K562 (cell line): Measurements from ENCODE around the gene S100A2. TPM values are rescaled to one million over a fixed set of nuclear protein-coding genes. Genes with fewer than 3 reads are reported as not detected.

Source experiments
- ATAC-seq: fragments of 200-7000 bp; cut with Tn5 transposase; 3 replicates; pipeline ENCODE4 v1.9.1; 2020; ENCODE audit warnings: moderate library complexity
- BruUV-seq: library from RNA; stranded (reverse); fragments of 400-500 nt; replicated peaks from 2 replicates; lab custom pipeline; 2021; lab: Mats Ljungman, UMichigan
- CTCF ChIA-PET: fragments of 300-600 bp; formaldehyde crosslinking; extraction: SDS; loops from one replicate; lab custom pipeline; 2021; ENCODE audit warnings: low intra/inter-chr PET ratio; lab: Yijun Ruan, JAX
- POLR2A ChIA-PET: fragments of 300-600, 350-650 bp; sonication (Branson Sonifier 250); formaldehyde crosslinking; extraction: SDS; loops from one replicate; lab custom pipeline; 2021; ENCODE audit warnings: antibody characterized with exemption, inconsistent platforms; lab: Yijun Ruan, JAX
- DNase-seq, 4 experiments: peaks; one replicate each; pipeline versions ENCODE4 v3.0.0 to v3.0.0-alpha.2; 2011 to 2018; ENCODE audit warnings: low spot score in 3 of 4, mixed read lengths in 3 of 4; ENCODE audit errors: extremely low read depth in 1 of 4
- FAIRE-seq: peaks from 2 replicates; lab custom pipeline; 2011; peaks lifted over from hg19 to GRCh38; lab: Jason Lieb, UNC
- H2AFZ ChIP-seq: 2 replicates; pipeline ENCODE4 v1.6.0; 2011; ENCODE audit warnings: low read depth, low read length, control low read depth, inconsistent platforms
- H3K27ac ChIP-seq: fragments of 200-600 bp; 3 replicates; pipeline ENCODE4 v1.8.0; 2011; ENCODE audit warnings: low read depth, mild to moderate bottlenecking, control low read depth, inconsistent platforms, low read length, moderate library complexity, mixed read lengths; ENCODE audit errors: extremely low read depth
- H3K27me3 ChIP-seq, 2 experiments: fragments of 300-600 bp in 1 of 2; 2 replicates in 1 of 2; 3 replicates in 1 of 2; pipeline versions ENCODE4 v1.6.0 to v1.8.0; 2011; ENCODE audit warnings: inconsistent platforms in 2 of 2, low read length in 2 of 2, mild to moderate bottlenecking in 1 of 2, mixed read lengths in 1 of 2, moderate library complexity in 1 of 2; ENCODE audit not compliant: control insufficient read depth in 2 of 2, insufficient read depth in 2 of 2
- H3K36me3 ChIP-seq: fragments of 300-600 bp; 3 replicates; pipeline ENCODE4 v1.8.0; 2011; ENCODE audit warnings: mild to moderate bottlenecking, low read length, inconsistent platforms; ENCODE audit not compliant: control insufficient read depth, insufficient read depth
- H3K4me1 ChIP-seq, 2 experiments: fragments of 200-600 bp in 1 of 2; replicated peaks in 1 of 2; 2 replicates in 1 of 2; 3 replicates in 1 of 2; pipeline versions ENCODE4 v1.5.1 to v1.8.0; 2011; ENCODE audit warnings: inconsistent platforms in 2 of 2, low read length in 2 of 2, mild to moderate bottlenecking in 1 of 2, mixed read lengths in 1 of 2, moderate library complexity in 1 of 2; ENCODE audit not compliant: control insufficient read depth in 2 of 2, insufficient read depth in 2 of 2
- H3K4me2 ChIP-seq: 2 replicates; pipeline ENCODE4 v1.6.1; 2011; ENCODE audit warnings: low read length, control low read depth, inconsistent platforms, mixed read lengths; ENCODE audit not compliant: insufficient read depth
- H3K4me3 ChIP-seq: fragments of 200-600 bp; sonication (generic), shearing (Covaris generic); 2 replicates; pipeline ENCODE4 v1.5.1; 2016; ENCODE audit warnings: control low read depth, inconsistent platforms
- H3K79me2 ChIP-seq: fragments of 200-600 bp; 3 replicates; pipeline ENCODE4 v1.8.0; 2011; ENCODE audit warnings: low read length, inconsistent platforms; ENCODE audit not compliant: control insufficient read depth, insufficient read depth
- H3K9ac ChIP-seq, 2 experiments: 2 replicates each; pipeline versions ENCODE4 v1.6.0 to v1.6.1; 2011; ENCODE audit warnings: low read depth in 2 of 2, low read length in 2 of 2, control low read depth in 1 of 2, inconsistent platforms in 1 of 2, mild to moderate bottlenecking in 1 of 2, mixed read lengths in 1 of 2; ENCODE audit not compliant: insufficient read depth in 1 of 2
- H3K9me1 ChIP-seq: one replicate; pipeline ENCODE4 v1.6.0; 2011; ENCODE audit warnings: inconsistent platforms, mild to moderate bottlenecking, low read length, moderate library complexity; ENCODE audit not compliant: control insufficient read depth, insufficient read depth
- H3K9me3 ChIP-seq: replicated peaks from 2 replicates; pipeline ENCODE4 v1.5.1; 2011; ENCODE audit warnings: low read depth, low read length, inconsistent platforms; ENCODE audit not compliant: control insufficient read depth, insufficient read depth
- H4K20me1 ChIP-seq: replicated peaks from 2 replicates; pipeline ENCODE4 v1.6.1; 2011; ENCODE audit warnings: low read length, inconsistent platforms, mixed read lengths; ENCODE audit not compliant: control insufficient read depth, insufficient read depth
- HNRNPH1 ChIP-seq: fragments of 200-400 bp; formaldehyde crosslinking; optimal IDR thresholded peaks from 2 replicates; pipeline ENCODE3; 2017; ENCODE audit warnings: low read depth, mild to moderate bottlenecking, low read length, moderate library complexity
- ILK ChIP-seq: fragments of 450-650 bp; IDR thresholded peaks from 2 replicates; pipeline ENCODE4 v1.6.1; 2016; ENCODE audit warnings: missing genetic modification characterization, low read depth, mild to moderate bottlenecking, missing compliant biosample characterization, moderate library complexity, borderline replicate concordance
- IRF9 ChIP-seq: fragments of 450-650 bp; IDR thresholded peaks from 2 replicates; pipeline ENCODE4 v1.6.1; 2016; ENCODE audit warnings: missing biosample characterization, missing genetic modification characterization
- JUNB ChIP-seq: fragments of 450-650 bp; formaldehyde crosslinking; conservative IDR thresholded peaks from 2 replicates; pipeline ENCODE4 v1.4.0; 2020; ENCODE audit warnings: mild to moderate bottlenecking
- MAFF ChIP-seq: IDR thresholded peaks from 2 replicates; pipeline ENCODE4 v1.6.1; 2012; ENCODE audit warnings: low read length, improper control_type of control experiment
- OTX1 ChIP-seq: fragments of 450-650 bp; formaldehyde crosslinking; IDR thresholded peaks from 2 replicates; pipeline ENCODE4 v1.4.0; 2022; ENCODE audit warnings: mild to moderate bottlenecking
- PTBP1 ChIP-seq: fragments of 200-400 bp; formaldehyde crosslinking; IDR thresholded peaks from 2 replicates; pipeline ENCODE4 v1.6.1; 2017; ENCODE audit warnings: low read depth, low read length
- RFX1 ChIP-seq: fragments of 450-650 bp; IDR thresholded peaks from 2 replicates; pipeline ENCODE4 v1.6.1; 2016; ENCODE audit warnings: mild to moderate bottlenecking, moderate library complexity
- STAT5B ChIP-seq: fragments of 250-450 bp; sonication (Bioruptor Pico); IDR thresholded peaks from 2 replicates; pipeline ENCODE4 v1.8.0; 2021; ENCODE audit warnings: mild to moderate bottlenecking, inconsistent platforms
- TEAD1 ChIP-seq, 2 experiments: fragments of 450-650 bp in 1 of 2; sonication (generic) in 1 of 2; formaldehyde crosslinking; IDR thresholded peaks; 2 replicates each; pipeline versions ENCODE4 v1.4.0 to v1.8.0; 2020 to 2022; ENCODE audit warnings: mild to moderate bottlenecking in 2 of 2, missing genetic modification reagents in 1 of 2
- TRIM28 ChIP-seq: fragments of 450-650 bp; IDR thresholded peaks from 2 replicates; pipeline ENCODE4 v1.6.1; 2017
- ZNF785 ChIP-seq: fragments of 250-450 bp; sonication (Bioruptor Pico); IDR thresholded peaks from 2 replicates; pipeline ENCODE4 v1.4.0; 2020; ENCODE audit warnings: mild to moderate bottlenecking
- WGBS: fragments of 100-300 bp; shearing (Covaris generic); methylation state at CpG from one replicate; pipeline ENCODE4 v1.1.6; 2016; ENCODE audit warnings: low coverage, mixed read lengths; ENCODE audit not compliant: insufficient coverage; ENCODE audit errors: missing lambda C conversion rate; 5-methylcytosine and 5-hydroxymethylcytosine counted together
- in situ Hi-C: fragments of 300-500 bp; cut with MboI; formaldehyde crosslinking; loops from 4 replicates; pipeline ENCODE4 v1.15.0; 2018; ENCODE audit warnings: inconsistent platforms, mixed read lengths
- intact Hi-C: fragments of 100-400 bp; cut with micrococcal nuclease; formaldehyde crosslinking; loops from 2 replicates; pipeline ENCODE4 v1.14.2; 2022
- polyA plus RNA-seq, 8 experiments: library from polyadenylated mRNA; depleted of rRNA in 4 of 8; stranded (reverse) in 5 of 8; unstranded in 3 of 8; fragments of >200 nt; fragmentation: Nextera tagmentation in 2 of 8; fragmentation: Illumina TruSeq in 1 of 8; extraction: Ambion mirVana in 2 of 8; extraction: Trizol in 1 of 8; gene quantifications; 2 replicates each; pipeline versions ENCODE4 v1.2.1 to v1.2.3, GENCODE V29; 2011 to 2014; ENCODE audit warnings: inconsistent platforms in 1 of 8, missing spikeins in 1 of 8
- total RNA-seq, 7 experiments: library from RNA; depleted of rRNA in 6 of 7; stranded (reverse); fragments of >200 nt in 6 of 7; fragmentation: Illumina TruSeq in 2 of 7; extraction: Trizol in 2 of 7; gene quantifications; 2 replicates each; pipeline versions ENCODE4 v1.2.1 to v1.2.3, GENCODE V29; 2011 to 2021; ENCODE audit warnings: low replicate concordance in 1 of 7
- TF ChIP-seq, protein P1 (sequence below): fragments of 450-650 bp; IDR thresholded peaks from 2 replicates; pipeline ENCODE4 v1.6.1; 2014; ENCODE audit warnings: low read depth, mild to moderate bottlenecking, moderate library complexity, borderline replicate concordance

Gene S100A2
- total and polyA plus RNA-seq, 9 of the 15 experiments (the other 6 are each of a cell fraction or from before 2014, with no cell fraction given), result 0.28 to 0.65 (median 0.44) TPM; not detected in 4

- FAIRE-seq (no peak), ATAC-seq (no peak), DNase-seq (peak in 1 of 4 experiments; percentile 2)
- Histone ChIP-seq H3K4me2 (peak overlapping the region; percentile 65; the same call in 1 of the 2 replicates), H2AFZ (no peak overlapping the region), H3K79me2 (no peaks in the 10 kb centered on the region; the same call in 2 of the 3 replicates), H3K27ac (no peak overlapping the region), H3K27me3 (no peaks in the 10 kb centered on the region), H3K4me3 (no peak overlapping the region), H3K36me3 (no peaks in the 10 kb centered on the region), H3K9me1 (no peaks in the 10 kb centered on the region), H3K9me3 (no peaks in the 10 kb centered on the region), H4K20me1 (no peaks in the 10 kb centered on the region), H3K4me1 (peaks cover 47 to 52% of the 10 kb centered on the region in 2 experiments), H3K9ac (0 out of 4 replicates have a peak overlapping the region, but pooled peaks of 1 of the 2 experiments have one; percentile 82)
- 80% methylated on average over 3 of the region's 3 CpGs for WGBS
- ChIA-PET POLR2A (interaction anchor here (0.7 to 1.2 kb wide), 3 partner anchors 9 to 15 kb away, joined by 3 to 5 read pairs (median 4); partner anchors contain the start of gene S100A4), CTCF (interaction anchor here (0.7 kb wide), 1 partner anchor 37 kb away, joined by 3 read pairs; no protein-coding TSS in a partner anchor)
- in situ Hi-C loops, result loop anchor here (5.0 kb wide), 1 partner anchor 32 kb away; the partner anchor contains the start of gene S100A2
- intact Hi-C loops, result loop anchor here (5.0 kb wide), 1 partner anchor 97 kb away; the partner anchor contains the start of gene CHTOP
- no TSS peak for BruUV-seq
- TF ChIP-seq MAFF, result no peak
- no peak for TF ChIP-seq RFX1
- TF ChIP-seq HNRNPH1, result no peak
- TF ChIP-seq TRIM28, result no peak
- no peak for TF ChIP-seq ILK
- TF ChIP-seq, protein P1, sequence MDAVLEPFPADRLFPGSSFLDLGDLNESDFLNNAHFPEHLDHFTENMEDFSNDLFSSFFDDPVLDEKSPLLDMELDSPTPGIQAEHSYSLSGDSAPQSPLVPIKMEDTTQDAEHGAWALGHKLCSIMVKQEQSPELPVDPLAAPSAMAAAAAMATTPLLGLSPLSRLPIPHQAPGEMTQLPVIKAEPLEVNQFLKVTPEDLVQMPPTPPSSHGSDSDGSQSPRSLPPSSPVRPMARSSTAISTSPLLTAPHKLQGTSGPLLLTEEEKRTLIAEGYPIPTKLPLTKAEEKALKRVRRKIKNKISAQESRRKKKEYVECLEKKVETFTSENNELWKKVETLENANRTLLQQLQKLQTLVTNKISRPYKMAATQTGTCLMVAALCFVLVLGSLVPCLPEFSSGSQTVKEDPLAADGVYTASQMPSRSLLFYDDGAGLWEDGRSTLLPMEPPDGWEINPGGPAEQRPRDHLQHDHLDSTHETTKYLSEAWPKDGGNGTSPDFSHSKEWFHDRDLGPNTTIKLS, result no peak
- TF ChIP-seq IRF9, result no peak
- no peak for TF ChIP-seq ZNF785
- TF ChIP-seq TEAD1 (CRISPR knock-in tag; IDR thresholded peaks at IDR 0.05), result no peak
- TF ChIP-seq JUNB (CRISPR knock-in tag), result no peak
- no peak for TF ChIP-seq PTBP1
- TF ChIP-seq OTX1, result no peak
- no peak for TF ChIP-seq STAT5B (CRISPR knock-in tag)
These were observed 30.8 kb downstream of the S100A2 start for GRCh38 chr1:153534925-153535241.
